Measurements from ENCODE around the gene ZNRF3. TPM values are rescaled to one million over a fixed set of nuclear protein-coding genes. Genes with fewer than 3 reads are reported as not detected.

Gene ZNRF3
- polyA plus RNA-seq, 1 donor (not counting 4 experiments of a cell fraction or from before 2014, with no cell fraction given) = 2.6 TPM

- no peaks in the 10 kb centered on the region for H3K79me2 ChIP-seq (ENCODE audit: control insufficient read depth, insufficient read depth, low read length)
- dilution Hi-C loops (cut with MboI; ENCODE audit: extremely low pct_ligation_motif_present, low sequenced_read_pairs) = loop anchor here (10.0 kb wide), 1 partner anchor 167 kb away; no protein-coding TSS in a partner anchor
- no peaks in the 10 kb centered on the region for H3K9me1 ChIP-seq (ENCODE audit: control insufficient read depth, extremely low read depth, insufficient read depth, low read length)
- H3K4me3 ChIP-seq (ENCODE audit: control insufficient read depth in 2 of 3, extremely low read depth in 1 of 3, insufficient read depth in 2 of 3, low read depth in 1 of 3, low read length in 3 of 3) = no peak overlapping the region
- no peaks in the 10 kb centered on the region for H3K9me3 ChIP-seq (ENCODE audit: control insufficient read depth, low read depth, low read length)
- no peaks in the 10 kb centered on the region for H3K36me3 ChIP-seq (ENCODE audit: control insufficient read depth in 2 of 2, extremely low read depth in 1 of 2, insufficient read depth in 2 of 2, low read length in 2 of 2)
- no peaks in the 10 kb centered on the region for H4K20me1 ChIP-seq (ENCODE audit: control insufficient read depth, extremely low read depth, insufficient read depth, low read length)
- no peaks in the 10 kb centered on the region for H3K27me3 ChIP-seq (ENCODE audit: control insufficient read depth, extremely low read depth, insufficient read depth, low read length)
- no peaks in the 10 kb centered on the region for H3K4me1 ChIP-seq (ENCODE audit: control insufficient read depth, extremely low read depth, insufficient read depth, low read length)
- DNase-seq (ENCODE audit: low read depth, low spot score) = no peak
- no peak overlapping the region for H3K4me2 ChIP-seq (ENCODE audit: control insufficient read depth, extremely low read depth, insufficient read depth, low read depth, low read length)
- FAIRE-seq = no peak
- no peak overlapping the region for H3K27ac ChIP-seq (ENCODE audit: control insufficient read depth, insufficient read depth, low read length)
- H2AFZ ChIP-seq (ENCODE audit: control insufficient read depth, low read length) = no peak overlapping the region
- no peak overlapping the region for H3K9ac ChIP-seq (ENCODE audit: control insufficient read depth, extremely low read depth, insufficient read depth, low read length)
- TF ChIP-seq EZH2 (IDR thresholded peaks at IDR 0.05; ENCODE audit: low read length) (no peak), CTCF (optimal IDR thresholded peaks at IDR 0.05 in 1 of 3, IDR thresholded peaks at IDR 0.05 in 1 of 3, conservative IDR thresholded peaks at IDR 0.05 in 1 of 3; ENCODE audit: extremely low read depth in 1 of 3, insufficient read depth in 2 of 3, low read length in 3 of 3) (no peak)
These were observed 45.7 kb upstream of the ZNRF3 start for GRCh38 chr22:28837640-28838039.

- no peak overlapping the region for H3K4me3 ChIP-seq (ENCODE audit: control insufficient read depth in 2 of 3, extremely low read depth in 1 of 3, insufficient read depth in 2 of 3, low read depth in 1 of 3, low read length in 3 of 3)
- H2AFZ ChIP-seq (ENCODE audit: control insufficient read depth, low read length) = no peak overlapping the region
- H3K36me3 ChIP-seq (ENCODE audit: control insufficient read depth in 2 of 2, extremely low read depth in 1 of 2, insufficient read depth in 2 of 2, low read length in 2 of 2) = no peaks in the 10 kb centered on the region
- DNase-seq (ENCODE audit: low read depth, low spot score) (no peak), FAIRE-seq (no peak)
- no peaks in the 10 kb centered on the region for H3K79me2 ChIP-seq (ENCODE audit: control insufficient read depth, insufficient read depth, low read length)
- H4K20me1 ChIP-seq (ENCODE audit: control insufficient read depth, extremely low read depth, insufficient read depth, low read length) = no peaks in the 10 kb centered on the region
- H3K9me1 ChIP-seq (ENCODE audit: control insufficient read depth, extremely low read depth, insufficient read depth, low read length) = no peaks in the 10 kb centered on the region
- H3K9ac ChIP-seq (ENCODE audit: control insufficient read depth, extremely low read depth, insufficient read depth, low read length) = no peak overlapping the region
- H3K27me3 ChIP-seq (ENCODE audit: control insufficient read depth, extremely low read depth, insufficient read depth, low read length) = no peaks in the 10 kb centered on the region
- no peaks in the 10 kb centered on the region for H3K9me3 ChIP-seq (ENCODE audit: control insufficient read depth, low read depth, low read length)
- H3K27ac ChIP-seq (ENCODE audit: control insufficient read depth, insufficient read depth, low read length) = no peak overlapping the region
- H3K4me2 ChIP-seq (ENCODE audit: control insufficient read depth, extremely low read depth, insufficient read depth, low read depth, low read length) = no peak overlapping the region
- H3K4me1 ChIP-seq (ENCODE audit: control insufficient read depth, extremely low read depth, insufficient read depth, low read length) = no peaks in the 10 kb centered on the region
- TF ChIP-seq EZH2 (IDR thresholded peaks at IDR 0.05; ENCODE audit: low read length) = no peak
- TF ChIP-seq CTCF (optimal IDR thresholded peaks at IDR 0.05 in 1 of 3, IDR thresholded peaks at IDR 0.05 in 1 of 3, conservative IDR thresholded peaks at IDR 0.05 in 1 of 3; ENCODE audit: extremely low read depth in 1 of 3, insufficient read depth in 2 of 3, low read length in 3 of 3) = no peak
- dilution Hi-C loops (cut with MboI; ENCODE audit: extremely low pct_ligation_motif_present, low sequenced_read_pairs) = loop anchor here (10.0 kb wide), 1 partner anchor 166 kb away; no protein-coding TSS in a partner anchor
These were observed 44.4 kb upstream of the ZNRF3 start for GRCh38 chr22:28838971-28839370.
